ENCODE data around the gene RBMS2.

DNA sequence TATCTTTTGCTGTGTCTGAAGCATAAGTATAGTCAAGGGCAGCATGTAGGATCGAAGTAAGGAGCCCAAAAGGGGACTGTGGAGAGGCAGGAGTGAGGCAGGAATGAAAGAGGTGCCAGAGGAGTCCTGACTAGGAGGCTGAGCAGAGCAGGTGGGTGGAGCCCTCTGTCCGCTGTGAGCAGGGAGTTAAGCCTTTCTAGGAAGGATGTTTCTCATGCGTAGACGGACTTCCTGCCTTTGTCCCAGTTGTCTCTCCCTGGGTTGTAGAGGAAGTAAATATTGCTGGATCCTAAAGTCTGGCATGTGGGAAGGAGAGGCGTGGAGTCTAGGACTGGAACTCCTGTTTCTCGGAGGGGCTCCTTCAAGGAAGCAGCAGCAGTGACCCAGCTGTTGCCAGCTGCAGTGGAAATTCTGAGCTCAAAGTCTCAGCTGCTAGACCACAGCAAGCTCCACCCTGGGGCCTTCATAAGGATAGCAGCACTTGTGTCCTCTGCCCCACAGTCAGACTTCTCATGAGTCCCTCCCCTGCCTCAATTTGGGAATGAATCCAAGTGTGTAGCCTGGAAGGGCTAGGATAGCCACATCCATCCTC, 44.0 kb downstream of the RBMS2 start:
- TF ChIP-seq POLR2A (IDR thresholded peaks at IDR 0.05; ENCODE audit: low read length) (no peak), GATA1 (IDR thresholded peaks at IDR 0.05; ENCODE audit: low read depth, low read length) (no peak)
